ENCODE data around the gene SLC12A3.
A peak's percentile ranks its signal among the peaks of the same experiment; 100 is the strongest.

Gene SLC12A3

DNA sequence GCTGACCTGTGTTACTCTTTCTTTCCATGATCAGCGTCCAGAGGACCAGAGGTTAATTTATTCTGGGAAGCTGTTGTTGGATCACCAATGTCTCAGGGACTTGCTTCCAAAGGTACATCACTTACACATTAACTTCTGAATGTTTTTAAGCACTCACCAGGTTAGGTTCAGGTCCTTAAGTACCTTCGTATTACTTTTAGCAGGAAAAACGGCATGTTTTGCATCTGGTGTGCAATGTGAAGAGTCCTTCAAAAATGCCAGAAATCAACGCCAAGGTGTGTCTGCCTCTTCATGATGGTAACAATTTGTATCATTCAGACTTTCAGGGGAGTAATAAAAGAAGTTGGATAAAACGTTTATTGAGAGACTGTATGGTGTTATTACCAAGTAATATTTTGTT lies 70.2 kb downstream of the SLC12A3 start:
- Mint-ChIP-seq H3K27ac (peak overlapping the region; percentile 54), H3K4me1 (ENCODE audit: low read depth) (peaks cover 59% of the 10 kb centered on the region), H3K36me3 (ENCODE audit: low read depth) (peaks cover 72% of the 10 kb centered on the region), H3K27me3 (ENCODE audit: low read depth) (no peaks in the 10 kb centered on the region), H3K4me3 (peak overlapping the region; percentile 99), H3K9me3 (no peaks in the 10 kb centered on the region)
- DNase-seq (ENCODE audit: low spot score) = no peak

DNA sequence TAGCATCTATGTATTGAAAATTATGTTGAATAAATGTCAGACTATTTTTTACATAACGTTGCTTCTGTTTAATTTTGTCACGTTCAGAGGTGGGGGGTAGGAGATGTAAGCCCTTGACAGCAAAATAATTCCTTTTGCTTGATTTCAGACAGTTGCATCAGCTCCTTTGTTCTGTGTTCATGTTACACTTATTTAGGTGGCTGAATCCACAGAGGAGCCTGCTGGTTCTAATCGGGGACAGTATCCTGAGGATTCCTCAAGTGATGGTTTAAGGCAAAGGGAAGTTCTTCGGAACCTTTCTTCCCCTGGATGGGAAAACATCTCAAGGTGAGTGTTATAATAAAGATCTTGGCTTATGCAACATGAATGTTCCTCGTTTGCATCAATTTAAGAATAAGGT lies 71.5 kb downstream of the SLC12A3 start:
- peak overlapping the region; percentile 99 for H3K4me3 Mint-ChIP-seq
- DNase-seq (ENCODE audit: low spot score) = no peak
- H3K27ac Mint-ChIP-seq = peak overlapping the region; percentile 47
- H3K9me3 Mint-ChIP-seq = no peaks in the 10 kb centered on the region
- H3K36me3 Mint-ChIP-seq (ENCODE audit: low read depth) = peaks cover 81% of the 10 kb centered on the region
- no peaks in the 10 kb centered on the region for H3K27me3 Mint-ChIP-seq (ENCODE audit: low read depth)
- H3K4me1 Mint-ChIP-seq (ENCODE audit: low read depth) = peaks cover 58% of the 10 kb centered on the region

DNA sequence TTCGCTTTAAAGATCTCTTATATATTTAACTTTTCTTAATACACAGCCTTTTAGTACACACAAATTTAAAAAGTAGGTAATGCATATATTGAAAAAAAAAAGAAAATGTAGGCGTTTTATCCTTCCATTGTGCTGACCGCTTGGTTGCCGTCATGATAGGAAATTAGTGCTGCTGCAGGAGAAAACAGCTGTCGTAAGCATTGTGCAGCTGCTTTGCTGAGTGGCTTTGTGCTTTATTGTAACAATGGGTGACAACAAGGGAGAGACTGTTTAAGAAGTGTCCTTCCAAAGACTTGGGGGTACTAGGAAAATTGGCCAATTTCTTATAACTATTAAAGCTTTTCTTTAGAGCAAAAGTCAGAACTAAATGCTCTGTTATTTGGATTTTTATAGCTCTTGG lies 71.9 kb downstream of the SLC12A3 start:
- no peaks in the 10 kb centered on the region for H3K9me3 Mint-ChIP-seq
- peaks cover 85% of the 10 kb centered on the region for H3K36me3 Mint-ChIP-seq (ENCODE audit: low read depth)
- H3K4me1 Mint-ChIP-seq (ENCODE audit: low read depth) = peaks cover 60% of the 10 kb centered on the region
- DNase-seq (ENCODE audit: low spot score) = no peak
- no peak overlapping the region for H3K27ac Mint-ChIP-seq
- H3K27me3 Mint-ChIP-seq (ENCODE audit: low read depth) = no peaks in the 10 kb centered on the region
- peak overlapping the region; percentile 99 for H3K4me3 Mint-ChIP-seq

DNA sequence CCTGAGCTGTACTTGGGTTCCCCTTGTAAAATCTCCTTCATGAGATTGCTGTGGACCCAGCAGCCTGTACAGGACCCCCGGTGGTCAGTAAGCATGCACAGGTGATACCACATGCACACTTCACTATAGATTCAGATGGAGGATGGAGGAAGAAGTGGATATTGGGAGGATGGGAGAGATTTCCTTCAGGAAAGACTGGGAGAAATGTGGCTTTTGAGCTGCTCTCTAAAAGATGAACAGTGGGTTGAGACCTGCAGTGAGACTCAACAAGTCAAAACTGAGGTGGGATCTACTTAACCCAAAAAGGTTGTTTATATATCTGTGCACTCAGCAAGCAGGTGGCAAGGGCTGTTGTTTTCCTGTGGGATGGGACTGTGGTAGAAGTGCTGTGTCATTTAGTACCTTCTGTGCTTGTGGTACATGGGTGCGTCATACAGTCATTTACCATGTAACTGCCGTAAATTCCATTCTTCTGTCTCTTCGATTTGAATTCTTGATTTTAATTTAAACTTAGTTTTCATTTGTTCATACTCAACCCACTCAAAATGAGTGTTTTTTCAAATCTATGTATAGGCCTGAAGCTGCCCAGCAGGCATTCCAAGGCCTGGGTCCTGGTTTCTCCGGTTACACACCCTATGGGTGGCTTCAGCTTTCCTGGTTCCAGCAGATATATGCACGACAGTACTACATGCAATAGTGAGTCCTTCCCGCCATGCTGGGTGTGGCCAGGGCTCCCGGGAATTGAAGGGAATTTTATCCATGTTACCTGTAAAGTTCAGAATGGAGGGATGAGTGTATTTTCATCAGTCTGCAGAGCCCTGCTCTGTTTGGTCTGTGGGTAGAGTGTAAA lies 73.9 kb downstream of the SLC12A3 start:
- H3K4me3 Mint-ChIP-seq = peak overlapping the region; percentile 79
- H3K27ac Mint-ChIP-seq = peak overlapping the region; percentile 84
- no peaks in the 10 kb centered on the region for H3K9me3 Mint-ChIP-seq
- peaks cover 71% of the 10 kb centered on the region for H3K4me1 Mint-ChIP-seq (ENCODE audit: low read depth)
- DNase-seq (ENCODE audit: low spot score) = peak; percentile 71
- no peaks in the 10 kb centered on the region for H3K27me3 Mint-ChIP-seq (ENCODE audit: low read depth)
- peaks cover 87% of the 10 kb centered on the region for H3K36me3 Mint-ChIP-seq (ENCODE audit: low read depth)

DNA sequence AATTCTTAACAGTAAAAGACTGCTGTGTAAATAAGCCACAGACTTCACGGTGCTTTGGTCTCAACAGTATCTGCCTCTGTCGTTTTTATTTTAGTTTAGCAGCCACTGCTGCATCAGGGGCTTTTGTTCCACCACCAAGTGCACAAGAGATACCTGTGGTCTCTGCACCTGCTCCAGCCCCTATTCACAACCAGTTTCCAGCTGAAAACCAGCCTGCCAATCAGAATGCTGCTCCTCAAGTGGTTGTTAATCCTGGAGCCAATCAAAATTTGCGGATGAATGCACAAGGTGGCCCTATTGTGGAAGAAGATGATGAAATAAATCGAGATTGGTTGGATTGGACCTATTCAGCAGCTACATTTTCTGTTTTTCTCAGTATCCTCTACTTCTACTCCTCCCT lies 74.8 kb downstream of the SLC12A3 start:
- DNase-seq (ENCODE audit: low spot score) = no peak
- Mint-ChIP-seq H3K9me3 (no peaks in the 10 kb centered on the region), H3K27ac (peak overlapping the region; percentile 84), H3K36me3 (ENCODE audit: low read depth) (peaks cover 88% of the 10 kb centered on the region), H3K4me1 (ENCODE audit: low read depth) (peaks cover 65% of the 10 kb centered on the region), H3K4me3 (peak overlapping the region; percentile 79), H3K27me3 (ENCODE audit: low read depth) (no peaks in the 10 kb centered on the region)

DNA sequence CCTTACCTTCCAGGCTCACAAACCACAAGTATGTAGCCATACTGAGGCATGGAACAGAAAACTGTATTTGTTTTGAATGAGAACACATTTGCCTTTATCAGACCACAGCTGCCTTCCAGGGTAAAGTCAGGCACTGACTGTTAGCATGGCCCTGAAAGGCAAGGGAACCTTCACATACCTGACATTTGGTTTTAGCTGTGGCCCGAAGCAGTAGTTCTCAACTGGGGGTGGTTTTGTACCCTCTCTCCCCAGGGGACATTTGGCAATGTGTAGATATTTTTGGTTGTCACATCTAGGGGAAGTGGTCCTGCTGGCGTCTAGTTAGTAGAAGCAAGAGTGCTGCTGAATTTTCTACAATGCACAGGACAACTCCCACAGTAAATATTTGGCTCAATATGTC lies 76.1 kb downstream of the SLC12A3 start:
- no peak overlapping the region for H3K27ac Mint-ChIP-seq

DNA sequence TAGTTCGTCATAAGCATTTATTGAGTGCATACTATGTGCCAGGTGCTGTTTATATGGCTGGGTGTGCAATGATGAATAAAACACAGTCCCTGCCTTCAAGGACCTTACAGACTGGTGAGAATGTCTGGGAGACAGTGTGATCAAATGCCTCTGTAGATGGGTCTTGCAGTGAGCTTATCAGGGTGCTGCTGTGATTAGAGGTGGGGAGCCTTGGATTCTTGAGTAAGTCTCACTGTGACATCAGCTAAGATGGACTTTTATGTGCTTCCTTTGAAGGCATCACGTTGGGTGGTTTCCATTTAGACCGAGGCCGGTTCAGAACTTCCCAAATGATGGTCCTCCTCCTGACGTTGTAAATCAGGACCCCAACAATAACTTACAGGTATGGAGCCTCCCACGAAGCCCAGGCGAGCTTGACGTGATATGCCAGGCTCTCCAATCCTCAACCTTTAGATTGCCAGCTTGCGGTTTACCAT lies 76.9 kb downstream of the SLC12A3 start:
- Mint-ChIP-seq H3K36me3 (ENCODE audit: low read depth) (peaks cover 82% of the 10 kb centered on the region), H3K27me3 (ENCODE audit: low read depth) (no peaks in the 10 kb centered on the region), H3K4me3 (no peak overlapping the region), H3K4me1 (ENCODE audit: low read depth) (peaks cover 54% of the 10 kb centered on the region), H3K9me3 (no peaks in the 10 kb centered on the region), H3K27ac (no peak overlapping the region)
- DNase-seq (ENCODE audit: low spot score) = no peak

More for the DNA sequence above, 76.1 kb downstream of the SLC12A3 start:
- H3K9me3 Mint-ChIP-seq = no peaks in the 10 kb centered on the region
- peaks cover 55% of the 10 kb centered on the region for H3K4me1 Mint-ChIP-seq (ENCODE audit: low read depth)
- DNase-seq (ENCODE audit: low spot score) = no peak
- no peaks in the 10 kb centered on the region for H3K27me3 Mint-ChIP-seq (ENCODE audit: low read depth)
- H3K36me3 Mint-ChIP-seq (ENCODE audit: low read depth) = peaks cover 85% of the 10 kb centered on the region
- no peak overlapping the region for H3K4me3 Mint-ChIP-seq

DNA sequence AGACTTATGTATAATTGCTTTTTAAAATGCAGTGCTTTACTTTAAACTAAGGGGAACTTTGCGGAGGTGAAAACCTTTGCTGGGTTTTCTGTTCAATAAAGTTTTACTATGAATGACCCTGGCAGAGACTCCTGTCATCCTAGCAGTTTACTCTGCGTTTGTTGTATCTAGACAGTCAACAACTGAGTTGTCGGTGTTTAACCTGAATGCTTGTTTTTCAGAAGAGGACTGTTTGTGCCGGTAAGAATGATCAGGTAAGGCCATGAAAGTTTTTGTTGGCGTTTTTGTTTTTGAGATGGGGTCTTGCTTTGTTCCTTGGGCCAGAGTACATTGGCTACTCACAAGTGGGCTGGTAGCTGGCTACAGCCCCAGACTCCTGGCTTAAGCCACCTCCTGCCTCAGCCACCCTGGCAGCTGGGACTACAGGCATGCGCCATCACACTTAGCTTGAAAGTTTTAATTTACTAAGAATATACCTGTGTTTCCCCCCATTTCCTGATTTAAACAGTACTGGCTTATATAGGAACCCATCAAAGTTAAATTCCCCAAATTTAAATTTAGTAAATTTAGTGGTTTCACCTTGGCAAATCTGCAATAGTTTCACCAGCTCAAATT lies 78.9 kb downstream of the SLC12A3 start:
- H3K36me3 Mint-ChIP-seq (ENCODE audit: low read depth) = peaks cover 66% of the 10 kb centered on the region
- no peaks in the 10 kb centered on the region for H3K27me3 Mint-ChIP-seq (ENCODE audit: low read depth)
- H3K27ac Mint-ChIP-seq = peak overlapping the region; percentile 26
- H3K4me3 Mint-ChIP-seq = no peak overlapping the region
- H3K9me3 Mint-ChIP-seq = no peaks in the 10 kb centered on the region
- no peak for DNase-seq (ENCODE audit: low spot score)
- peaks cover 42% of the 10 kb centered on the region for H3K4me1 Mint-ChIP-seq (ENCODE audit: low read depth)

DNA sequence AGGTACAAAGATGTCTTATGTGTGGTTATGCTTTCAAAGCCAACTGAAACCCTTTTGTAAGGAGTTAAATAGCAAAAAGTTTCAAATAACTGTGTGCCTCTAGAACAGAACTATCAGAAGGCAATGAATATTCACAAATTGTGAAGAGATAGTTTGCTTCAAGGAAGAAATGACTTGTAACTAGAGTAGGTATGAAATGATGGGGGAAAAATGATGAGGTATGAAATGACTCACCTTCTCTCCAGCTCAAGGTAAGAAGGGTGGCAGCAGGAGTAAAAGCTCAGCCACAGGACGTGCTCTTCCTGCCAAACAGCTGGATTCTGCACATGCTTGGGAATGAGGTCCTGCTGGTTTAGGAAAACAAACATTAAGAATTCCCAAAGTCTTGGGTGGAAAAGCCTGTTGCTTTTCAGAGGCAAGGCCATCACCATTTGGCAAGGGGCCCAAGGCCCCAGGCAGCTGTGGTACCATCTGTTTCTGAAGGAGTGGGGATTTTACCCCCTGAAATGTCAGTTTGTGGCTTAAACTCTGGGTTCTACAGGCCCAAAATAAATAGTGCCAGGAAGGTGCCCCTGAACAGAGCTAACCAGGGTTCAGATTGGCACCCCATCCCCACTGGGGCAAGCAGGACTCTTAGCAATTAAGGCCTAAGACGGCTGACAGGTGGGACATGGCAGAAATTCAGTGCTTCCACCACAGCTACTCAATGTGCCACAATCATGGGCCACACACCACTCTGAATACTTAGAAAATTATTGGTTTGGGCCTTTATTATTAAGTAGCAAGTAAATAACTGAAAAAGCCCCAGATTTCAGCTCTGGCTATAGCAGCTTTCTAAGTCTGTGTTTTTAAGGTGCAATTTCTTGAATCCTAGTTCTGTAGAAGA lies 80.2 kb downstream of the SLC12A3 start:
- H3K27ac Mint-ChIP-seq = peak overlapping the region; percentile 66
- peaks cover 55% of the 10 kb centered on the region for H3K36me3 Mint-ChIP-seq (ENCODE audit: low read depth)
- H3K4me3 Mint-ChIP-seq = no peak overlapping the region
- H3K9me3 Mint-ChIP-seq = no peaks in the 10 kb centered on the region
- no peak for DNase-seq (ENCODE audit: low spot score)
- peaks cover 33% of the 10 kb centered on the region for H3K4me1 Mint-ChIP-seq (ENCODE audit: low read depth)
- no peaks in the 10 kb centered on the region for H3K27me3 Mint-ChIP-seq (ENCODE audit: low read depth)

DNA sequence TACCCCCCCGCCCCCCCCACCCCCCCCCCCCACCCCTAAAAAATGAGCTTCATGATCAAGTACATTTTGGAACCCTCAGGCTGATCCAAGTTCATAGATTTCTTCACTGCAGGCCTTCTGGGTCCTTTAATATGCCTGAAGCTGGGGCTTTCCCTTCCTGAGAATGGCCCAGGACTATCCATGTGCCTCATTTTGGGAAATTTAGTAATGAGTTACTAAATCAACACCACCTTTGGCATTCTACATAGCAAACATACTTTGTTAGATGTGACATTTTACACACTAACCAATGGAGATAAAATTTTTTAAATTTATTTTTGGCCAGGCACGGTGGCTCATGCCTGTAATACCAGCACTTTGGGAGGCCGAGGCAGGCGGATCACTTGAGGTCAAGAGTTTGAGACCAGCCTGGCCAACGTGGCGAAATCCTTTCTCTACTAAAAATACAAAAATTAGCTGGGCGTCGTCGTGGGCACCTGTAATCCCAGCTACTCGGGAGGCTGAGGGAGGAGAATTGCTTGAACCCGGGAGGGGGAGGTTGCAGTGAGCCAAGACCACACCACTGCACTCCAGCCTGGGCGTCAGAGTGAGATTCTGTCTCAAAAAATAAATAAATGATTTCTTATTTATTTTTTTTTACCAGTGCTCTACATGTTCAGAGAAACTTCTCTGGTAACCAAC lies 81.0 kb downstream of the SLC12A3 start:
- no peak overlapping the region for H3K4me3 Mint-ChIP-seq
- peaks cover 33% of the 10 kb centered on the region for H3K4me1 Mint-ChIP-seq (ENCODE audit: low read depth)

DNA sequence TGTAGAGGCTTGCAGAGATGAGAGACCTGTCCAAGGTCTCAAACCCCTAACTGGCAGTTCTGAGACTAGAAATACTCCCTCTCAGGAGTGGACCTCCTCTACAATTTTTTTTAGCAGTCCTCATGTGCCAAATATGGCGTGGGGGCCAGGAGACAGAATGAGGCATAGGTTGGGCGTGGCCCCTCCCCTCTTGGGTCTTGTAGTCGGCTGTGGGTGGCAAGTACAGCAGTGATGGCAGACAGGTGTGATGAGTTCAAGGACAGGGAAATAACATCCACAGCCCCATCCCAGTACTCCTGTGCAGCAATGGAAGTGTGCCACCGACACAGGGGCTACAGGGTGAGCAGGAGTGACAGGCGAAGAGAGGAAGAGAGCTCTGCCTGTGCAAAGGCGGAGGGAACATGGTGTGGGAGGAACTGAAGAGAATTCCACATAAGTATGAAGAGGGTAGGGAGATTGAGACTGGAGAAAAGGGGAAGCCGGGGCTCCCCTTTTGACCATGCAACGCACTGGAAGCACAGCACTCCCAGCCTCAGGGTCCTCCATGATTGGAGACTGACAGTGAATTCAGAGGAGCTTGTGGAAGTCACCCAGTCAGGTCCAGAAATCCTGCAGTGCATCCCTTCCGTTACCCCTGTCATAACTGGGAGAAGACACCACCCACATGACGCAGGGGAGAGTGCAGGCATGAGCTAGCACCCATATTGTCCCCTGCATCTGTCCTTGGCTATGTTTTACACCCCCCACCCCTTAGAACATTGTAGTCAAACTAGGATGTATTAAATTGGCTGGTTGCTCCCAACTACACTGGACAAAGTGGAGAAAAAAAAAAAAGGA lies 82.0 kb downstream of the SLC12A3 start:
- Mint-ChIP-seq H3K9me3 (no peaks in the 10 kb centered on the region), H3K36me3 (ENCODE audit: low read depth) (peaks cover 42% of the 10 kb centered on the region), H3K4me1 (ENCODE audit: low read depth) (peaks cover 33% of the 10 kb centered on the region), H3K27ac (peak overlapping the region; percentile 35), H3K4me3 (no peak overlapping the region), H3K27me3 (ENCODE audit: low read depth) (no peaks in the 10 kb centered on the region)
- DNase-seq (ENCODE audit: low spot score) = no peak

More for the DNA sequence above, 81.0 kb downstream of the SLC12A3 start:
- H3K36me3 Mint-ChIP-seq (ENCODE audit: low read depth) = peaks cover 49% of the 10 kb centered on the region
- H3K27ac Mint-ChIP-seq = no peak overlapping the region
- H3K9me3 Mint-ChIP-seq = no peaks in the 10 kb centered on the region
- DNase-seq (ENCODE audit: low spot score) = no peak
- H3K27me3 Mint-ChIP-seq (ENCODE audit: low read depth) = no peaks in the 10 kb centered on the region

DNA sequence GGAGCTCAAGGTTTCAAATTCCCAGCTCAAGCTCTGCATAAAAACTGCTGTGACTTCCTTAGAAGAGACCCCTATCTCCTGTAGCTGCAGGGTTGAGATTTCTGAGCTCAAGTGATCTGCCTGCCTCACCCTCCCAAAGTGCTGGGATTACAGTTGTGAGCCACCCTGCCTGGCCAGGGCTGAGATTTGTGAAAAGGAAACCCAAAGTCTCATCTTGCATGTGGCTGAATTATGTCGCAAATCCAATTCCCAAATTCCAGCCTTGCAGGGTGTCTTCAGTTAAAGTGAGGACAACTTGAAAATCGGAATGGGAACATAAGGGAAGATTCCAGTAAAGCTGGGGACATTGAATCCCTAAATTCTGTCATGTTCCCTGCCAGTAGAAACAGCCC lies 82.6 kb downstream of the SLC12A3 start:
- Mint-ChIP-seq H3K4me3 (no peak overlapping the region), H3K27me3 (ENCODE audit: low read depth) (no peaks in the 10 kb centered on the region), H3K27ac (no peak overlapping the region), H3K4me1 (ENCODE audit: low read depth) (peaks cover 30% of the 10 kb centered on the region), H3K36me3 (ENCODE audit: low read depth) (peaks cover 36% of the 10 kb centered on the region), H3K9me3 (no peaks in the 10 kb centered on the region)
- no peak for DNase-seq (ENCODE audit: low spot score)

DNA sequence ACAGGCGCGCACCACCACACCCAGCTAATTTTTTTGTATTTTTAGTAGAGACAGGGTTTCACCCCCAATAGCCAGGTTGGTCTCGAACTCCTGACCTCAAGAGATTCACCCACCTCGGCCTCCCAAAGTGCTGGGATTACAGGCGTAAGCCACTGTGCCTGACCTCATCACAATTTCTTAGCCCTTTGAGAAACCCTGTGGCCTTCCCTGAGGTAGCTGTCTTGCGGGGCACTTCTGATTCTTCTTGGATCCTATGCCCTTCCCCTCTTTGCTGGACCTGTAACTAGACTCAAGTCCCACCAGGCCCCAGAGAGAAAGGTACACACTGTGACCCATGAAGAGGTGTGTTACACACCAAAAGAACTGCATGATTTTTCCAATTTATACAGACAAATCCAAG lies 83.2 kb downstream of the SLC12A3 start:
- no peak for DNase-seq (ENCODE audit: low spot score)
- Mint-ChIP-seq H3K4me3 (no peak overlapping the region), H3K9me3 (no peaks in the 10 kb centered on the region), H3K27ac (no peak overlapping the region), H3K27me3 (ENCODE audit: low read depth) (no peaks in the 10 kb centered on the region), H3K4me1 (ENCODE audit: low read depth) (peaks cover 26% of the 10 kb centered on the region), H3K36me3 (ENCODE audit: low read depth) (peaks cover 30% of the 10 kb centered on the region)
